22Rv1 (cell line): ENCODE data around the gene SFMBT1.

ENCODE experiments used
- CTCF ChIP-seq: fragments of 450-650 bp; IDR thresholded peaks from 2 replicates; pipeline ENCODE4 v1.5.1; 2017; ENCODE audit warnings: mild to moderate bottlenecking
- ZFX ChIP-seq: fragments of 450-650 bp; IDR thresholded peaks from 2 replicates; pipeline ENCODE4 v1.6.1; 2017; ENCODE audit warnings: antibody characterized with exemption, borderline replicate concordance

GRCh38 chr3:53044711-53045517 is 959 bp downstream of the SFMBT1 start:
- TF ChIP-seq CTCF (no peak), ZFX (no peak)
